K562 (cell line): ENCODE results near the gene DLG3. TPM values are rescaled to one million over a fixed set of nuclear protein-coding genes. Genes with fewer than 3 reads are reported as not detected.
A peak's percentile ranks its signal among the peaks of the same experiment; 100 is the strongest.

ENCODE experiments used
- ATAC-seq: fragments of 200-7000 bp; cut with Tn5 transposase; 3 replicates; pipeline ENCODE4 v1.9.1; 2020; ENCODE audit warnings: moderate library complexity
- BruUV-seq: library from RNA; stranded (reverse); fragments of 400-500 nt; replicated peaks from 2 replicates; lab custom pipeline; 2021; lab: Mats Ljungman, UMichigan
- CTCF ChIA-PET: fragments of 300-600 bp; formaldehyde crosslinking; extraction: SDS; loops from one replicate; lab custom pipeline; 2021; ENCODE audit warnings: low intra/inter-chr PET ratio; lab: Yijun Ruan, JAX
- POLR2A ChIA-PET: fragments of 300-600, 350-650 bp; sonication (Branson Sonifier 250); formaldehyde crosslinking; extraction: SDS; loops from one replicate; lab custom pipeline; 2021; ENCODE audit warnings: antibody characterized with exemption, inconsistent platforms; lab: Yijun Ruan, JAX
- DNase-seq, 4 experiments: peaks; one replicate each; pipeline versions ENCODE4 v3.0.0 to v3.0.0-alpha.2; 2011 to 2018; ENCODE audit warnings: low spot score in 3 of 4, mixed read lengths in 3 of 4; ENCODE audit errors: extremely low read depth in 1 of 4
- FAIRE-seq: peaks from 2 replicates; lab custom pipeline; 2011; peaks lifted over from hg19 to GRCh38; lab: Jason Lieb, UNC
- H2AFZ ChIP-seq: 2 replicates; pipeline ENCODE4 v1.6.0; 2011; ENCODE audit warnings: low read depth, low read length, control low read depth, inconsistent platforms
- H3K27ac ChIP-seq: fragments of 200-600 bp; 3 replicates; pipeline ENCODE4 v1.8.0; 2011; ENCODE audit warnings: low read depth, mild to moderate bottlenecking, control low read depth, inconsistent platforms, low read length, moderate library complexity, mixed read lengths; ENCODE audit errors: extremely low read depth
- H3K27me3 ChIP-seq, 2 experiments: fragments of 300-600 bp in 1 of 2; 2 replicates in 1 of 2; 3 replicates in 1 of 2; pipeline versions ENCODE4 v1.6.0 to v1.8.0; 2011; ENCODE audit warnings: inconsistent platforms in 2 of 2, low read length in 2 of 2, mild to moderate bottlenecking in 1 of 2, mixed read lengths in 1 of 2, moderate library complexity in 1 of 2; ENCODE audit not compliant: control insufficient read depth in 2 of 2, insufficient read depth in 2 of 2
- H3K36me3 ChIP-seq: fragments of 300-600 bp; 3 replicates; pipeline ENCODE4 v1.8.0; 2011; ENCODE audit warnings: mild to moderate bottlenecking, low read length, inconsistent platforms; ENCODE audit not compliant: control insufficient read depth, insufficient read depth
- H3K4me1 ChIP-seq, 2 experiments: fragments of 200-600 bp in 1 of 2; replicated peaks in 1 of 2; 2 replicates in 1 of 2; 3 replicates in 1 of 2; pipeline versions ENCODE4 v1.5.1 to v1.8.0; 2011; ENCODE audit warnings: inconsistent platforms in 2 of 2, low read length in 2 of 2, mild to moderate bottlenecking in 1 of 2, mixed read lengths in 1 of 2, moderate library complexity in 1 of 2; ENCODE audit not compliant: control insufficient read depth in 2 of 2, insufficient read depth in 2 of 2
- H3K4me2 ChIP-seq: 2 replicates; pipeline ENCODE4 v1.6.1; 2011; ENCODE audit warnings: low read length, control low read depth, inconsistent platforms, mixed read lengths; ENCODE audit not compliant: insufficient read depth
- H3K4me3 ChIP-seq: fragments of 200-600 bp; sonication (generic), shearing (Covaris generic); 2 replicates; pipeline ENCODE4 v1.5.1; 2016; ENCODE audit warnings: control low read depth, inconsistent platforms
- H3K79me2 ChIP-seq: fragments of 200-600 bp; 3 replicates; pipeline ENCODE4 v1.8.0; 2011; ENCODE audit warnings: low read length, inconsistent platforms; ENCODE audit not compliant: control insufficient read depth, insufficient read depth
- H3K9ac ChIP-seq, 2 experiments: 2 replicates each; pipeline versions ENCODE4 v1.6.0 to v1.6.1; 2011; ENCODE audit warnings: low read depth in 2 of 2, low read length in 2 of 2, control low read depth in 1 of 2, inconsistent platforms in 1 of 2, mild to moderate bottlenecking in 1 of 2, mixed read lengths in 1 of 2; ENCODE audit not compliant: insufficient read depth in 1 of 2
- H3K9me1 ChIP-seq: one replicate; pipeline ENCODE4 v1.6.0; 2011; ENCODE audit warnings: inconsistent platforms, mild to moderate bottlenecking, low read length, moderate library complexity; ENCODE audit not compliant: control insufficient read depth, insufficient read depth
- H3K9me3 ChIP-seq: replicated peaks from 2 replicates; pipeline ENCODE4 v1.5.1; 2011; ENCODE audit warnings: low read depth, low read length, inconsistent platforms; ENCODE audit not compliant: control insufficient read depth, insufficient read depth
- H4K20me1 ChIP-seq: replicated peaks from 2 replicates; pipeline ENCODE4 v1.6.1; 2011; ENCODE audit warnings: low read length, inconsistent platforms, mixed read lengths; ENCODE audit not compliant: control insufficient read depth, insufficient read depth
- KAT8 ChIP-seq: fragments of 450-650 bp; IDR thresholded peaks from 2 replicates; pipeline ENCODE4 v1.6.1; 2016; ENCODE audit warnings: low read depth, mild to moderate bottlenecking
- POLR2A ChIP-seq: fragments of 450-650 bp; conservative IDR thresholded peaks from 2 replicates; pipeline ENCODE4 v1.6.1; 2016
- RCOR1 ChIP-seq, 2 experiments: IDR thresholded peaks; 2 replicates each; pipeline ENCODE4 v1.6.1; 2012; ENCODE audit warnings: low read depth in 2 of 2, low read length in 2 of 2, borderline replicate concordance in 1 of 2, improper control_type of control experiment in 1 of 2
- SMAD4 ChIP-seq: fragments of 250-450 bp; sonication (Bioruptor Pico); conservative IDR thresholded peaks from 2 replicates; pipeline ENCODE4 v1.8.0; 2021; ENCODE audit warnings: inconsistent platforms, mild to moderate bottlenecking, moderate library complexity
- TGIF2 ChIP-seq: sonication (generic); formaldehyde crosslinking; IDR thresholded peaks from 2 replicates; pipeline ENCODE4 v1.8.1; 2022; ENCODE audit warnings: mild to moderate bottlenecking, missing genetic modification reagents, moderate library complexity
- YY1 ChIP-seq, 3 experiments: IDR thresholded peaks; 2 replicates each; pipeline ENCODE4 v1.6.1; 2011; ENCODE audit warnings: low read length in 2 of 3, mild to moderate bottlenecking in 2 of 3, moderate library complexity in 2 of 3, borderline replicate concordance in 1 of 3, control low read depth in 1 of 3, low read depth in 1 of 3; ENCODE audit not compliant: insufficient read depth in 3 of 3, insufficient replicate concordance in 2 of 3, control insufficient read depth in 1 of 3, insufficient read length in 1 of 3; ENCODE audit errors: extremely low read depth in 1 of 3
- WGBS: fragments of 100-300 bp; shearing (Covaris generic); methylation state at CpG from one replicate; pipeline ENCODE4 v1.1.6; 2016; ENCODE audit warnings: low coverage, mixed read lengths; ENCODE audit not compliant: insufficient coverage; ENCODE audit errors: missing lambda C conversion rate; 5-methylcytosine and 5-hydroxymethylcytosine counted together
- in situ Hi-C: fragments of 300-500 bp; cut with MboI; formaldehyde crosslinking; loops from 4 replicates; pipeline ENCODE4 v1.15.0; 2018; ENCODE audit warnings: inconsistent platforms, mixed read lengths
- intact Hi-C: fragments of 100-400 bp; cut with micrococcal nuclease; formaldehyde crosslinking; loops from 2 replicates; pipeline ENCODE4 v1.14.2; 2022
- polyA plus RNA-seq, 8 experiments: library from polyadenylated mRNA; depleted of rRNA in 4 of 8; stranded (reverse) in 5 of 8; unstranded in 3 of 8; fragments of >200 nt; fragmentation: Nextera tagmentation in 2 of 8; fragmentation: Illumina TruSeq in 1 of 8; extraction: Ambion mirVana in 2 of 8; extraction: Trizol in 1 of 8; gene quantifications; 2 replicates each; pipeline versions ENCODE4 v1.2.1 to v1.2.3, GENCODE V29; 2011 to 2014; ENCODE audit warnings: inconsistent platforms in 1 of 8, missing spikeins in 1 of 8
- total RNA-seq, 7 experiments: library from RNA; depleted of rRNA in 6 of 7; stranded (reverse); fragments of >200 nt in 6 of 7; fragmentation: Illumina TruSeq in 2 of 7; extraction: Trizol in 2 of 7; gene quantifications; 2 replicates each; pipeline versions ENCODE4 v1.2.1 to v1.2.3, GENCODE V29; 2011 to 2021; ENCODE audit warnings: low replicate concordance in 1 of 7
- TF ChIP-seq, protein P1 (sequence below), 2 experiments: fragments of 450-650 bp; IDR thresholded peaks; 2 replicates each; pipeline ENCODE4 v1.6.1; 2016; ENCODE audit warnings: mild to moderate bottlenecking in 2 of 2, borderline replicate concordance in 1 of 2, low read depth in 1 of 2, moderate library complexity in 1 of 2

DLG3 gene
- total and polyA plus RNA-seq, 9 of the 15 experiments (the other 6 are each of a cell fraction or from before 2014, with no cell fraction given): 3.1 to 15.7 (median 8.8) TPM

DNA sequence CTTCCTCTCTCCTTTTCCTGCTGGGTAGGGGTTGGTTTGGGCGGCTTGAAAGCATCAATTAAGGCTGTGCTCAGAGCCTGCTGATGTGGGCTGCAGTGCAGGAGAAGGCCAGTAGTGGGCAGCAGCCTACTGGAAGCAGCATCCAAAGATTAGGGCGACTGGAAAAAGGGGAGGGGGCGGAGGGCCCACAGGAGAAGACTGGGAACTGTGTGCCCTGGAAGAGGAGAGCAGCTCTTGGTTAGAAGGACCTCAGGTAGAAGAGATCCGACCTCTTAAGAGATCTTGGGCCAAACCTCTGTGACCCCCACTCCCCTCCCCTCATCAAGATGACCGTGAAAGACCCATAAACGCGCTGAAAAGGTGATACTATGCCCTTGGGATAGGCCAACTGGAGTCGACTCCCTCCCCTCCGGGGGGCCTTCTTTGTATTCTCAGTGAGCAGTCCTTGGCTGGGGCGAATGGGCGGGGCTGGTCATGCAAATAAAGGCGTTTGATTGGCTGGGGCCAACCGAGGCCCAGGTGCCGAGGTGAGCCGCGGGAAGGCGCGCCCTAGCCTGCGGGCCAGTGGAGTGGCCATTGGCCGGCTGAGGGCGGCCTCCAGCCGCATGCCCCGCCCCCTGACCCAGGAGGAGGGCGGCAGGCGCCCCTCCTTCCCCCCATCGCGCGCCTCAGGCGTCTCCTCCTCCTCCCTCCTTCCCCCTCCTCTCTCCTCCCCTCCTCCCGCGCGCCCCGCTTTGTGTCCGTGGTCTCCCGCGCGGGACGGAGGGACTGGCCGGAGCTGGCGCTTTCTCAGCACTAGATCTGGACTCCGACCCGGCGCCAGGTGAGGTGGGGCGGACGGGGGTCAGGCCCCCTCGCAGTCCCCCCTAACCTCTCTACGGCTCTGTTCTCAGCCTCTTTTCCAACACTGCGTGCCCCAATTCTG lies 10.1 kb downstream of the DLG3 start (continued):
- TF ChIP-seq RCOR1 (IDR thresholded peaks at IDR 0.05; ENCODE audit: borderline replicate concordance in 1 of 2, low read depth in 2 of 2, low read length in 2 of 2) (no peak; a peak in 1 of 4 replicates), YY1 (IDR thresholded peaks at IDR 0.05; ENCODE audit: borderline replicate concordance in 1 of 3, control insufficient read depth in 1 of 3, extremely low read depth in 1 of 3, insufficient read depth in 3 of 3, insufficient read length in 1 of 3, insufficient replicate concordance in 2 of 3, low read depth in 1 of 3, low read length in 2 of 3) (peak in 1 of 3 experiments; percentile 11)

DNA sequence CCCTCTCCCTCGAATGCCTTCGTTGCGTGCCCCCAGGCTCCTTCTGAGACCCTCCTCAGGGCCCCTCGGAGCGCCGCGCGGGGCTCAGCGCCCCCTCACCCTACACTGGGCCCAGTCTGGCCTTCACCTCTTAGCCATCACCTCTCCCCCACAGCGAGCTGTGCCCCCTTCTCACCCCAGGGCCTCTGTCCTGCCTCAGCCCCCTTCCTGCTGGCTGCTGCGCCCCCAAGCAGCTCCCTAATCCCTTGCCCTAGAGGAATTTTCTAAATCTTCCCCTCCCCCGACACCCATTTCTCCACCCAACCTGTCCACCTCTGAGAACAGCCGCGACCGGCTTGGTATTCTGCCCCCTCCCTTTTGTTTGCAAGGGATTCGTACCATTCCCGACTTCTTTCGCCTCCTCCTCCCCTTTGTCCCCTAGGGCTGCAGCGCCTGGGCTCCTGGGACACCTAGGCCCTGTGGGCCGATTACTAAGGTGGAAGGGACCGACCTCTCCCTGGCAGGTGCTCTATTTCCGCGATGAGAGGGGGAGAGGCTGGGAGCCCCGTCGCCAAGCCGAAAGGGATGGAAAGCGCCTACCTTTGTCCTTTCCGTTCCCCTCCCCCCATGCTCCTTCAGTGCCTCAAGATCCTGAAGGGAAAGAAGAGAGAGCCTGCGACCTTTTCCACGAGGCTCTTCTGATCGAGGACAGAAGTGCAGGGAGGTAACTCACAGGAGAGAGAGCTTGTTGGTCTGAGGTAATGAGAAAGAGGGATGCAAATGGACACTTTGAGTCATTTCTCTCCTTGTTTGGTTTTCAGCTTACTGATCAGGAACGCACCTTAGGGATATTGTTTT lies 10.9 kb downstream of the DLG3 start:
- ChIA-PET CTCF (no interaction called here), POLR2A (interaction anchor here (0.6 to 1.1 kb wide), 2 partner anchors 18 to 683 kb away, joined by 3 to 4 read pairs; no protein-coding TSS in a partner anchor)
- FAIRE-seq: no peak
- Histone ChIP-seq H2AFZ (peak overlapping the region; percentile 66), H3K4me3 (peak overlapping the region; percentile 50), H3K4me2 (peak overlapping the region; percentile 70), H3K36me3 (no peaks in the 10 kb centered on the region), H3K9me1 (no peaks in the 10 kb centered on the region), H3K27ac (peak overlapping the region; percentile 62), H3K9me3 (no peaks in the 10 kb centered on the region), H3K79me2 (peaks cover 3% of the 10 kb centered on the region; the same call in 2 of the 3 replicates), H4K20me1 (0 out of 2 replicates have a peak, but pooled peaks cover 9% of the 10 kb centered on the region), H3K9ac (peak overlapping the region; percentile 57 to 86), H3K4me1 (peaks cover 0 to 23% of the 10 kb centered on the region in 2 experiments; a peak in 4 of 5 replicates), H3K27me3 (peaks cover 0 to 9% of the 10 kb centered on the region in 2 experiments; a peak in 1 of 5 replicates)
- in situ Hi-C loops: loop anchor here (10.0 kb wide), 1 partner anchor 209 kb away; no protein-coding TSS in a partner anchor
- peak; percentile 7 for ATAC-seq
- WGBS: 3% methylated on average over 12 of the region's 32 CpGs
- no peak for DNase-seq
- intact Hi-C loops: loop anchor here (2.0 to 10.0 kb wide), 2 partner anchors 211 to 509 kb away; no protein-coding TSS in a partner anchor
- BruUV-seq: no TSS peak
- TF ChIP-seq, protein P1, sequence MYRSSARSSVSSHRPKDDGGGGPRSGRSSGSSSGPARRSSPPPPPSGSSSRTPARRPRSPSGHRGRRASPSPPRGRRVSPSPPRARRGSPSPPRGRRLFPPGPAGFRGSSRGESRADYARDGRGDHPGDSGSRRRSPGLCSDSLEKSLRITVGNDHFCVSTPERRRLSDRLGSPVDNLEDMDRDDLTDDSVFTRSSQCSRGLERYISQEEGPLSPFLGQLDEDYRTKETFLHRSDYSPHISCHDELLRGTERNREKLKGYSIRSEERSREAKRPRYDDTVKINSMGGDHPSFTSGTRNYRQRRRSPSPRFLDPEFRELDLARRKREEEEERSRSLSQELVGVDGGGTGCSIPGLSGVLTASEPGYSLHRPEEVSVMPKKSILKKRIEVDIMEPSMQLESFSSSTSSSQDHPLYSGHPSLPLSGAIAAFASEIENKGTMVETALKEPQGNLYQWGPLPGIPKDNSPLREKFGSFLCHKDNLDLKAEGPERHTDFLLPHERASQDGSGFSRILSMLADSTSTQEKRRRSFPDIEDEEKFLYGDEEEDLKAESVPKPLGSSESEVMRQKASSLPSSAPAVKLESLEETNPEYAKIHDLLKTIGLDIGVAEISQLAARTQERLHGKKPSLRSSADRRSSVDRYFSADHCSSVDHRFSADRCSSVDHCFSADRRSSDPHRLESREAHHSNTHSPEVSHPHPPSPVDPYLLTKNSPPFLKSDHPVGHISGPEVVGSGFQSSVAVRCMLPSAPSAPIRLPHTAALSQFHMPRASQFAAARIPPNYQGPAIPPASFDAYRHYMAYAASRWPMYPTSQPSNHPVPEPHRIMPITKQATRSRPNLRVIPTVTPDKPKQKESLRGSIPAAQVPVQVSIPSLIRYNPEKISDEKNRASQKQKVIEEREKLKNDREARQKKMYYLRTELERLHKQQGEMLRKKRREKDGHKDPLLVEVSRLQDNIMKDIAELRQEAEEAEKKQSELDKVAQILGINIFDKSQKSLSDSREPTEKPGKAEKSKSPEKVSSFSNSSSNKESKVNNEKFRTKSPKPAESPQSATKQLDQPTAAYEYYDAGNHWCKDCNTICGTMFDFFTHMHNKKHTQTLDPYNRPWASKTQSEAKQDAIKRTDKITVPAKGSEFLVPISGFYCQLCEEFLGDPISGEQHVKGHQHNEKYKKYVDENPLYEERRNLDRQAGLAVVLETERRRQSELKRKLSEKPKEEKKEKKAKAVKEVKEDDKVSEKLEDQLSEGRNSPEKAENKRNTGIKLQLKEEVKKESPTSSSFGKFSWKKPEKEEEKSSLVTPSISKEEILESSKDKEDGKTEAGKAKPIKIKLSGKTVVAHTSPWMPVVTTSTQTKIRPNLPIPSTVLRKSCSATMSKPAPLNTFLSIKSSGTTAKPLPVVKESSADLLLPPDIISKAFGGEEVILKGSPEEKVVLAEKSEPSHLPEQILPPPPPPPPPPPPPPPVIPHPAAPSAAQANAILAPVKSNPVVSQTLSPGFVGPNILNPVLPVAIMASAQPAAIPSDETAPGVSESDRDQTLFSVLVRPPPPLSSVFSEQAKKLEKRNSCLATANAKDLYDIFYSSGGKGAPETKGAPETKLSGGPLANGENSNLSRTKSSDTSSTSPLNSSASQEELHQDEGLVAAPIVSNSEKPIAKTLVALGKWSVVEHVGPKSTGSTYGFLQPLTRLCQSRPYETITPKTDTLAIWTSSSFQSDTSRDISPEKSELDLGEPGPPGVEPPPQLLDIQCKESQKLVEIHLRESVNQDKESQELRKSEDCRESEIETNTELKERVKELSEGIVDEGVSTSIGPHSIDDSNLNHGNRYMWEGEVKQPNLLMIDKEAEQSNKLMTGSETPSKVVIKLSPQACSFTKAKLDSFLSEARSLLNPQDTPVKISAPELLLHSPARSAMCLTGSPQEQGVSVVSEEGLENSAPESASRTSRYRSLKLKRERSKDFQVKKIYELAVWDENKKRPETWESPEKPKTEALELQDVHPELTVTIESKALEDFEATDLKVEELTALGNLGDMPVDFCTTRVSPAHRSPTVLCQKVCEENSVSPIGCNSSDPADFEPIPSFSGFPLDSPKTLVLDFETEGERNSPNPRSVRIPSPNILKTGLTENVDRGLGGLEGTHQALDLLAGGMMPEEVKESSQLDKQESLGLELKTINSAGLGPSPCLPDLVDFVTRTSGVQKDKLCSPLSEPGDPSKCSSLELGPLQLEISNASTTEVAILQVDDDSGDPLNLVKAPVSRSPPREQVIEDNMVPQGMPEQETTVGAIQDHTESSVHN (IDR thresholded peaks at IDR 0.05; ENCODE audit: borderline replicate concordance in 1 of 2, low read depth in 1 of 2): no peak
- TF ChIP-seq TGIF2 (CRISPR knock-in tag): no peak
- no peak for TF ChIP-seq KAT8
- TF ChIP-seq POLR2A: 0 out of 2 replicates have a peak, but pooled peaks have one; percentile 5
- no peak for TF ChIP-seq SMAD4 (CRISPR knock-in tag)
